Prostate gland (tissue), 2 donors: Measurements from ENCODE around the gene CYTH2.

ENCODE experiments used
- CTCF ChIP-seq, 4 experiments: fragments of 200-600 bp in 2 of 4; fragments of 450-650 bp in 2 of 4; sonication (generic) in 2 of 4; IDR thresholded peaks; 1 replicate in 3 of 4; 2 replicates in 1 of 4; pipeline ENCODE4 v1.5.1; 2016 to 2019; ENCODE audit warnings: antibody characterized with exemption in 4 of 4, mild to moderate bottlenecking in 2 of 4, moderate library complexity in 2 of 4
- POLR2AphosphoS5 ChIP-seq: sonication (generic); formaldehyde crosslinking; IDR thresholded peaks from one replicate; pipeline ENCODE4 v1.6.1; 2017; ENCODE audit warnings: antibody characterized with exemption

DNA sequence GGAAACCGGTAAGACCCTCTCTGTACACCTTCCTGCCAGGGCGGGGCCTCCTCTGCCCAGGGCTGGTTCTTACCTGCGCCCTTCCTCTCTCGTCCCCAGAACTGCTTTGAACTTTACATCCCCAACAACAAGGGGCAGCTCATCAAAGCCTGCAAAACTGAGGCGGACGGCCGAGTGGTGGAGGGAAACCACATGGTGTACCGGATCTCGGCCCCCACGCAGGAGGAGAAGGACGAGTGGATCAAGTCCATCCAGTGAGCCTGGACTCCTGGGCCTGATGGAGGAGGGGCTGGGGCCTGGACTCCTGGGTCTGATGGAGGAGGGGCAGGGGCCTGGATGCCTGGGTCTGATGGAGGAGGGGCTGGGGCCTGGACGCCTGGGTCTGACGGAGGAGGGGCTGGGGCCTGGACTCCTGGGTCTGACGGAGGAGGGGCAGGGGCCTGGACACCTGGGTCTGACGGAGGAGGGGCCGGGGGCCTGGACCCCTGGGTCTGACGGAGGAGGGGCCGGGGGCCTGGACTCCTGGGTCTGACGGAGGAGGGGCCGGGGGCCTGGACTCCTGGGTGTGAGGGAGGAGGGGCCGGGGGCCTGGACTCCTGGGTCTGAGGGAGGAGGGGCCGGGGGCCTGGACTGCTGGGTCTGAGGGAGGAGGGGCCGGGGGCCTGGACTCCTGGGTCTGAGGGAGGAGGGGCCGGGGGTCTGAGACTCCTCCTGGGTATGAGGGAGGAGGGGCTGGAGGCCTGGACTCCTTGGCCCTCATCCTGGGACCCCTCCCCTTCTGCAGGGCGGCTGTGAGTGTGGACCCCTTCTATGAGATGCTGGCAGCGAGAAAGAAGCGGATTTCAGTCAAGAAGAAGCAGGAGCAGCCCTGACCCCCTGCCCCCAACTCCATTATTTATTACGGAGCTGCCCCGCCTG is 9.4 kb downstream of the CYTH2 start:
- no peak for TF ChIP-seq CTCF (IDR thresholded peaks at IDR 0.05)
- no peak for TF ChIP-seq POLR2AphosphoS5
